BE2C (cell line): ENCODE measurements around the gene PRDM16.

Experiments used
- DNase-seq: peaks from one replicate; pipeline ENCODE4 v3.0.0-alpha.2; 2020
- H3K27me3 ChIP-seq: fragments of 250-450 bp; sonication (Bioruptor Pico); 2 replicates; pipeline ENCODE4 v1.5.1; 2020; ENCODE audit warnings: mild to moderate bottlenecking
- H3K36me3 ChIP-seq: fragments of 250-450 bp; sonication (Bioruptor Pico); 2 replicates; pipeline ENCODE4 v1.5.1; 2020; ENCODE audit warnings: mild to moderate bottlenecking
- H3K4me1 ChIP-seq: fragments of 250-450 bp; sonication (Bioruptor Pico); 2 replicates; pipeline ENCODE4 v1.5.1; 2020
- H3K4me3 ChIP-seq: 2 replicates; pipeline ENCODE4 v1.5.1; 2011; ENCODE audit warnings: low read depth, low read length
- H3K9me3 ChIP-seq: fragments of 250-450 bp; sonication (Bioruptor Pico); 2 replicates; pipeline ENCODE4 v1.5.1; 2020
- TF ChIP-seq, protein P1 (sequence below): IDR thresholded peaks from 2 replicates; pipeline ENCODE4 v1.5.1; 2012; ENCODE audit warnings: mild to moderate bottlenecking, low read depth, low read length

Gene PRDM16

DNA sequence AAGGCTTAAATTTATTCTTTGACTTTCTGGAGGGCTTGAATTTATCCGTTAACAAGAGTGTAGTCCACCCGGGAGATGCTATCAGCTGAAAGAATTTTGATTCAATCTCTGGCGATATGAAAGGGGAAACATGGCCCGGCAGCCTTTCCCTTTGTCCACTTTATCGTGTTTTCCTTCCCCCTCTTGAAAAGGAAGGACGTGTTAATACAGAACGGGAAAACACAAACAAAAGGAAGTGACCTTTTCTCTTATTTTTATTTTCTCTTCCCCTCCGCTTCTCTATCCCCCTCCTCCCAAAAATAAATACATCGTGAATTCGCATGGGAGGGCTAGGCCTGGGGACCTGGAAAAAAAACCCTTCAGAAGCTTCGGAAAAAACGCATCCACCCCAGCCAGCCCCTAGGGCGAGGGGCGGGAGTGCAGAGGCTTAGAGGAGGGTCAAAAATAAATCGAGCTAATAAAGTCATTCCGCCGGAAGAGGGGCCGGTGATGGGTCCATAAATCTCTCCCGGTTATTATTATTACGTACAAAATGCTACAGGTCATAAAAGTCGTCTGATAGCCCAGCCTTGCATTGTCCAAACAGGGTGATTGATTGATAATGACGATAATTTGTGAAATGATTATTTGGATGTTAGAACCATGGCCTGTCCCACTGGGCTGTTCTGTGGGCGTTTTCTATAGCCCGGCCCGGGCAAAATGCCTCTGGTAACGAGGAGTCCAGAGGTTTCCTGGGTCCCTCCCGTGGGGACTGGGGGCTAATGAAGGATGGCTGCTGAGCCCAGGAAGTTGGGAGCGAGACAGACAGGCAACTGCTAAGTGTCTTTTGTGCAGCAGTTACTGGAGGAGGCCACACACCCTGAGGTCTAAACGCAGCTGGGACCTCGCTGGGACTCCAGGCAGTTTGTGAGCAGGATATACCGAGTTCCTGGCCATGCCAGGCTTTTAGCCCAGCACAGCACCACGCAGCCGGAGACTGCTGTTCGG lies 179.4 kb downstream of the PRDM16 start:
- Histone ChIP-seq H3K4me1 (no peaks in the 10 kb centered on the region), H3K9me3 (no peaks in the 10 kb centered on the region), H3K36me3 (no peaks in the 10 kb centered on the region), H3K27me3 (peaks cover 17% of the 10 kb centered on the region), H3K4me3 (no peak overlapping the region)
- DNase-seq: no peak
- TF ChIP-seq, protein P1, sequence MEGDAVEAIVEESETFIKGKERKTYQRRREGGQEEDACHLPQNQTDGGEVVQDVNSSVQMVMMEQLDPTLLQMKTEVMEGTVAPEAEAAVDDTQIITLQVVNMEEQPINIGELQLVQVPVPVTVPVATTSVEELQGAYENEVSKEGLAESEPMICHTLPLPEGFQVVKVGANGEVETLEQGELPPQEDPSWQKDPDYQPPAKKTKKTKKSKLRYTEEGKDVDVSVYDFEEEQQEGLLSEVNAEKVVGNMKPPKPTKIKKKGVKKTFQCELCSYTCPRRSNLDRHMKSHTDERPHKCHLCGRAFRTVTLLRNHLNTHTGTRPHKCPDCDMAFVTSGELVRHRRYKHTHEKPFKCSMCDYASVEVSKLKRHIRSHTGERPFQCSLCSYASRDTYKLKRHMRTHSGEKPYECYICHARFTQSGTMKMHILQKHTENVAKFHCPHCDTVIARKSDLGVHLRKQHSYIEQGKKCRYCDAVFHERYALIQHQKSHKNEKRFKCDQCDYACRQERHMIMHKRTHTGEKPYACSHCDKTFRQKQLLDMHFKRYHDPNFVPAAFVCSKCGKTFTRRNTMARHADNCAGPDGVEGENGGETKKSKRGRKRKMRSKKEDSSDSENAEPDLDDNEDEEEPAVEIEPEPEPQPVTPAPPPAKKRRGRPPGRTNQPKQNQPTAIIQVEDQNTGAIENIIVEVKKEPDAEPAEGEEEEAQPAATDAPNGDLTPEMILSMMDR: no peak

DNA sequence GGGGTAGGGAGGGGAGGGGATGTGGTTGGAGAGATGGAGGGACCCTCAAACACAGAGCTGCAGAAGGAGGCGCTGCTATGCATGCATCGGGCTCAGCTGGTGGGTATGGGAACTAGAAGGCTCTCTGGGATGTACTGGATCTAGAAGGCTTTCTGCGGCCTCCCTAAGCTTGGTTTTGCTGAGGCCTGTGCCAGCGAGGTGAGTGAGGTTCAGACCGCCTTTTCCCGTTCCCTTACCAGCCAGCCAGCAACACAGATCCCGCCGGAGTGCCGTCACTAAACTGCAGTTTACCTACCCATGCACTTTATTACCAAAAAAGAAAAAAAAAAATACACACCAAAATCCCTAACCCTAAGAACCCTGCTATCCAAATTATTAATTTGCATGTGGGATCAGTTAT lies 180.2 kb downstream of the PRDM16 start:
- H3K36me3 ChIP-seq: no peaks in the 10 kb centered on the region

DNA sequence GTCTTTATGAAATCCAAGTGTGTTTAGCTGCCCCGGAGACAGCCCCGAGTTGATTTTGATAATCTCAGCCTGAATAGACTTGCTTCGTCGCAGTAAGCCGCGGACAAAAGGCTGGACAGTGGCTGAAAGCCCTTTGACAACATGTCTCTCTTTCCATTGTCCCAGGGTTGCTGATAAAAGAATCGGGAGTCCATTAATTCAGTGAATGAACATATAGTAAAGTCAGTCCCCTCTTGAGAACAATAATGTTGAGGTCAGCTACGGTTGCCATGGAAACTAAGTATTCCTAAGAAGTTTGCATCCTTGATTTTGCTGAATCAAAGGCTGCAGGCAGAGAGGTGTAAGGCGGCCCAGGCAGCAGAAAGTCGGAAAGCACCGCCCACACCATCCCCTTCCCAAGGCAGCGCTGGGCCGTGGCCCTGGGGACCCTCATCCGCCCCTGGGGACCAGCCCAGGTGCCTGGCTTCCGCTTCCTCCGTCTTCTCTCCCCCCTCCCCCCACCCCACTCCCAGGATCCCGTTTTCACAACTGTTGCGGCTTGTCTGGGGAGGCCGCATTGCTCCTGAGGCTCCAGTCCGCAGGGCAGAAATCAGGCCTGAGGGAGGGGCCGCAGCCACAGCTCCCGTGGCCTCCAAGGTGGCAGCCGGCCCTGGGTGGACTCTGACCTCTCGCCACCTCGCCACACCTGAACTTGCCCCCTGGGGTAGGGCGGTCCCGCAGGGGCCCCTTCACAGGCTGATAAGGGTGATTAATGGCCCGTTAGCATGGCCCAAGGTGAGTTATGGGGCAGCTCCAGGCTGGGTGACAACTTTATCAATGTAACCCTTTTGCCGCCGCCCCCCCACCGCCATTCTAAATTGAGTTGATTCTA lies 180.9 kb downstream of the PRDM16 start:
- Histone ChIP-seq H3K36me3 (no peaks in the 10 kb centered on the region), H3K27me3 (peaks cover 17% of the 10 kb centered on the region), H3K9me3 (no peaks in the 10 kb centered on the region), H3K4me3 (no peak overlapping the region), H3K4me1 (no peaks in the 10 kb centered on the region)
- DNase-seq: no peak
- TF ChIP-seq, protein P1: no peak

More for the DNA sequence above, 180.2 kb downstream of the PRDM16 start:
- TF ChIP-seq, protein P1: no peak
- DNase-seq: no peak
- Histone ChIP-seq H3K9me3 (no peaks in the 10 kb centered on the region), H3K4me1 (no peaks in the 10 kb centered on the region), H3K27me3 (peaks cover 17% of the 10 kb centered on the region), H3K4me3 (no peak overlapping the region)

DNA sequence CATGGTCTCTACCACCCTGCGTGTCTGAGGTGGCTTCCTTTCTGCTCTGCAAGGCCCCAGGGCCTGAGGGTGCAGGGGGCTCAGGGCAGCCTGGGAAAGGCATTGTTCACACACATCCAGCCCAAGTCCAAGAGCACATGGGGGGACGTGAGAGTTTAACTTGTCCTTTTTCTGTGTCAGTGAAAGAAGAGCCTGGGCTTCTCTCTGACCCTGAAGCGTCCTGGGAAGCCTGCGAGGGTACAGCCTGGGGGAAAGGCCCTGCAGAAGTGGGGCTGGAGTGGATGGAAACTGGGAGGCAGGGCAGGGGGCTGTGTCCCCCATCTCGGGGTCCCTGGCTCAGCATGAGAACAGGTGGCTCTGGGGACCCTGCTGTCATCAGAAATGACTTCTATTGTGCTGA lies 181.6 kb downstream of the PRDM16 start:
- no peak for DNase-seq
- TF ChIP-seq, protein P1: no peak
- H3K4me1 ChIP-seq: no peaks in the 10 kb centered on the region
- no peak overlapping the region for H3K4me3 ChIP-seq
- H3K9me3 ChIP-seq: no peaks in the 10 kb centered on the region
- no peaks in the 10 kb centered on the region for H3K36me3 ChIP-seq
- H3K27me3 ChIP-seq: peaks cover 17% of the 10 kb centered on the region

DNA sequence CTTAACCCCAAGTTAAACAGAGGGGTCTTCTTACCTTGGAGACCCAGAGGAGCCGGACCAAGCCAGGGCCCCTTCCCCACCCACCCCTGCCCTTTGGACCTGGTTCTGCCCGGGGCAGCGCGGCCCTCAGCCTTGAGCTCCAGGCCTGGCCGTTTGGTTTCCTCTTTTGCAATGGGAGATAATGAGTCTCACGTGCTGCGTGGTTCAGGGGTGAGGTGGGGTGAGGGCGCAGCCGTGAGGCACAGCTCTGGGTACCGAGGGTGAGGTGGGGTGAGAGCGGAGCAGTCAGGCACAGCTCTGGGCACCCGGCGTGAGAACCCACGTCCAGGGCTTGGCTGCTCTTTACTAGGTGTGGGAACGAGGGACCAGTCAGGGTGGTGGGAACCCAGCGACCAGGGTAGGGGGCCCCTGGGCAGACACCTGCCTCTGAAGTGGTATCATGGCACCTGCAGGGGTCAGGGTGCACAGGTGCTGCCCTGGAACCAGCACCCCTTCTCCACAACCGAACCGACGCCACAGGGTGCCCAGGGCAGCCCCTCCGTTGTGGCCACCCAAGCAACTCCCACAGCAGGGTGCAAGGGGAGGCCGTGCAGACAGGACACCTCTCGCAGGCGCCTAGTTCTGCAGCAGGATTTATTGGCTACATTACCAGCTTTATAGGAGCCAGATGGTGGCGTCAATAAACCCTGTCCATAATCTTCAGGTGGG lies 182.2 kb downstream of the PRDM16 start:
- DNase-seq: no peak

More for the DNA sequence above, 182.2 kb downstream of the PRDM16 start:
- no peaks in the 10 kb centered on the region for H3K4me1 ChIP-seq
- H3K9me3 ChIP-seq: no peaks in the 10 kb centered on the region
- no peaks in the 10 kb centered on the region for H3K36me3 ChIP-seq
- TF ChIP-seq, protein P1: no peak
- no peak overlapping the region for H3K4me3 ChIP-seq
- H3K27me3 ChIP-seq: peaks cover 17% of the 10 kb centered on the region
